Fibroblast of lung (primary cell): ENCODE measurements around the gene RBCK1.

ENCODE experiments used
- CTCF ChIP-seq, 2 donors: IDR thresholded peaks in 1 of 2; conservative IDR thresholded peaks in 1 of 2; 1 replicate in 1 of 2; 2 replicates in 1 of 2; pipeline ENCODE4 v1.5.1; 2011 to 2012; ENCODE audit warnings: low read length in 2 of 2, control low read depth in 1 of 2, inconsistent platforms in 1 of 2, low read depth in 1 of 2, mild to moderate bottlenecking in 1 of 2
- EZH2 ChIP-seq: IDR thresholded peaks from 2 replicates; pipeline ENCODE4 v1.5.1; 2012; ENCODE audit warnings: low read length, control low read depth, mild to moderate bottlenecking; ENCODE audit errors: missing control alignments

- TF ChIP-seq CTCF (conservative IDR thresholded peaks at IDR 0.05 in 1 of 2, IDR thresholded peaks at IDR 0.05 in 1 of 2; ENCODE audit: low read depth in 1 of 2, low read length in 2 of 2) (no peak), EZH2 (no peak)
Observed at GRCh38 chr20:434661-435419, 26.7 kb downstream of the RBCK1 start.
